NCI-H226 (cell line): ENCODE results near the gene FBN1.

Experiments used
- DNase-seq: peaks from one replicate; pipeline ENCODE4 v3.0.0-alpha.2; 2015

The FBN1 gene

GRCh38 chr15:48419896-48420295, 225.6 kb downstream of the FBN1 start:
- DNase-seq: no peak

- no peak for DNase-seq
Measured at GRCh38 chr15:48418343-48418742, 227.2 kb downstream of the FBN1 start.

DNA sequence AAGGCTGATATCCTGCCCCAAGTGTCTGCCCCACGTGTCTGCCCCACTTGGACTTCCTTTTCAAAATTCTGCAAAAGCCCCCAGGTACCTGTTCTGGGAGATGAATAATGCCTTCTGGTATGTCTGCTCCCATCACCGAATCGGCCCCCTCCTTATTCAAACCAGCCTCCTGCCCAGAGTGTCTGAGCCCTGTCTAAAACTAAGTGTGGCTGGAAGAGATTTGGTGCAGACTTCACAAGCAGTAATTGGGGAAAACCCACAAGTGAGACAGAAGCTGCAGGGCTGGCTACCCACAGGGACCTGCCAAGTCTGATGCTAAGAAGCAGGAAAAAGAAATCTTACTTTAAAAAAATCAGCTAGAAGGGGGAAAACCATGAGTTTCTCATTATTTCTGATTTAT, 229.2 kb downstream of the FBN1 start:
- no peak for DNase-seq

DNA sequence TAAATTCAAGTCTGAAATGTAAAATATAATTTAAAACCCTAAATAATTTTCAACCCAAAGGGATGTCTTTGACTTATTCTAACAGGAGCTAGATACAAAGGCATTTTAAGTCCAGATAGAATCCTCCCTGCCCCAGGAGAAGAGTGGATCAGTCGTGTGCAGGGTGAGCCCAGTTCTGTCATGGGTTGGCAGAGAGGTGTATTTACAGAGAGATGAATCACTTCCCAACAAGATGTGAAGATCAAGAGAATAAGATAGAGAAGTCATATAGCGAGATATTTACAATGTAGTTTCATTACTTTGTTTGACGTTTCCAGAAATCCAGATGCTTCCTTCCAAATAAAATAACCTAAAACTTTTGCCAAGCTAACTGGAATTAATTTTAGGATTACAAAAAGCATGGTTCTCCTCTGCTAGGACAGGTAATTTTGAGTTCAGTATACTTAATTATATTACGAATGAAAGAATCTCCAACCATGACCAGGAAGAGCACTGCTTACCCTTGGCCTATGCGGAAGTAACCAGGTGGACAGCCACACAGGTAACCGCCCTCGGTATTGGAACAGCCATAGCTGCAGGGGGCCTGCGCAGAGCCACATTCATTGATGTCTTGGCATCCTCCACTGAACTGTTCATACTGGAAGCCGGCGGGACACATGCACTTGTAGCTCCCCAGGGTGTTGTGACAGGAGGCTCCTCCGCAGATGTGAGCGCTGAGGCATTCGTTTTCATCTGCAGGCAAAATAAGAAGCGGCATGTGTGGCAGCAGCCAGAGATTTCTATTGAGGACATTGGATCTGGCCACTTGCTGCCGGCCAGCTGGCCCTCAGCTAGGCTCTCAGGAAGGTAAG, 230.2 kb downstream of the FBN1 start:
- DNase-seq: no peak

- no peak for DNase-seq
Measured at GRCh38 chr15:48414015-48414414, 231.5 kb downstream of the FBN1 start.

DNA sequence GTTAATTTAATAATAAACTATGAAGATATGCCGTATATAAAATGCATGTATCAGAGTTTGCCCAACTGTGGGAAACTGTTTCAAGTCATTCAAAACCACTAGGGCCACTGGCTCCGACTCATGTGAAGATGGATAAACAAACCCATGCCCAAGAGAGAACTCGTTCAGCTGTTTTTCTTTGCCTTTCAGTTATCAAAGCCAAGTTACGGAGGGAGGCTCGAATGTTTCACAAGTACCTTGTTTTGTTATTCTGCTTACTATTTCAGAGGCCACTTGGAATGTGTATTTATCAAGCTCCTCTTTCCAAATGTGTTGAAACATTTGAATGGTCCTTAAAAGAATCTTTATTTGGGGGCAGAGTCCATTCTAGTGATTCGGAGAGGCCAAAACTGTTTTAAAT, 232.2 kb downstream of the FBN1 start:
- DNase-seq: no peak

GRCh38 chr15:48411971-48412591, 233.4 kb downstream of the FBN1 start:
- DNase-seq: no peak

- no peak for DNase-seq
Measured at GRCh38 chr15:48409623-48410022, 235.9 kb downstream of the FBN1 start.

DNA sequence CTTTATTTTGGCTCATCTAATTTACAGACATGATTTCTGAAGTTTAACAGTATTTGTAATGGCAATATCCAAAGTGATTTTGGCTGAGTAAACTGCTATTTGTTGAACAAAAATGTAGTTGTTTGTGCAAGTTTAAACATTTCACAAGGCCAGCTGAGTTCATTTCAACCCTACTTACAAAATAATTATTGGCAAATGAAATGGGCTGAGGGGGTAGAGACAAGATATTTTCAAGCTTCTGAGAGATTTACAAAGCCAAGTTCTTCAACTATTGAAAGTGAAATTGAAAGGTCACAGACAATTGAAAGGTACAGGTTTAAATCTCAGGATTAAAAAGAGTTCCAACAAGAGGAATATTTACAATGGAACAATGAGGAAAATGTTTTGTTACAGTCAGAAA, 237.2 kb downstream of the FBN1 start:
- no peak for DNase-seq

DNA sequence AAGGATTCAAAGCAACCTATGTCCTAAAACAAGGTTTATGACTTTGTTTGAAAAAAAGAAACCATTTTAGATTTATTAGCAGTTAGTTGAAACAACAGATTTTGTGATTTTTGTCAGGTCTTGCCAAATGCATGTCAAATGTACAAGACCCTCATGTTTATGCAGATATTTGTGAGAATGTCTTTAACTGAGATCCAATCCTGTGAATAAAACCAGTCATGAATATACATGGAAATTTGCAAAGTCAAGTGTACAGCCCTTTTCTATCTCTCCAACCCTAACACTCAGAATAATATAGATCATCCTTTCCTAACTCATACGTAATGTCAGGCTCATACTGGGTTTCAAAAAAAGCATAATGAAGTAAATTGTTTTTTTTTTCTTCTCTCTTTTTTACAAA, 237.9 kb downstream of the FBN1 start:
- no peak for DNase-seq

DNA sequence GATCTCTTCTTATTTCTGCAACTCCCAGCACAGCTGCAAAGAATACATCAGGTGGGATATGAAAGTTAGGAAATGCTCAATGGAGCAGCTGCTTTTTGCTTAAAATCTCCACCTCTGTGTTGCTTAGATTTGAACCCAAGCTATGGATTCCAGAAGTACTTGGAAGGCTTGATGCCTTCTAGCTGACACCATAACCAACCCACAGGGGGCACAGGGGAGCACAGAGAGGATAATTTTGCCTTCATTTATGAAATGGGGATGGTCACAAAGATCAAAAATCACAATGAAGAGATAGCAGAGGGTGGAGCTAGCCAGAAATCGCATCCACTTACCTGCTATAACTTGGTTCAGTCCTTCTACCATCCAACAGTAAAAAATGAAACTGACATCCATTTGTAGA, 238.6 kb downstream of the FBN1 start:
- no peak for DNase-seq

DNA sequence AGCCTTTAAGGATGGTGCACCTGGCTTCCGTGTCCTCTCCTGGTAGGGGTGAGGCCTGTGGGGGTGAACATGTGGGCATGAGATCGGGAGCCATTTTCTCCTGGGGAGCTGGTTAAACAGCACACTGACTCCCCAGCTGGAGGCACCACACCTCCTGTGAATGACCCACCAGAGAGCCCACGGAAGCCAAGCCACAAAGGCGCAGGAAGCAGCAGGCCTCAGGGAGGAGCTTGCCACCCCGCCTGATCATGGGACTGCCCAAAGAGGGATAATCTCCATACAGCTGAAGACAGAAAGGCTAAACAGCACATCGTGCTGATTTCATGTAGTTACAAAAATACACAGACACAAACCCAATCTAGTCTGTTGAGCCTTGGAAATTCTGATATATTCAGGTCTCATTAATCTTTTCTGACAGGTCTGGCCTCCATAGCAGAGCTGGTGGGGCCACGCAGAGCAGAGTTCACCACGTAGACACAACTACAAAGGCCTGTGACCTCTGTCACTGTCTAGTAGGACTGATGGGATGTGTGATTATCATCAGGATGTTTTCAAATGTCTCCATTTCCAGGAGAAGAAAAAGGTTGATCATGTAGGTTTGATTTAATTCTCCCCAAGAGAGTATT, 239.1 kb downstream of the FBN1 start:
- DNase-seq: no peak

DNA sequence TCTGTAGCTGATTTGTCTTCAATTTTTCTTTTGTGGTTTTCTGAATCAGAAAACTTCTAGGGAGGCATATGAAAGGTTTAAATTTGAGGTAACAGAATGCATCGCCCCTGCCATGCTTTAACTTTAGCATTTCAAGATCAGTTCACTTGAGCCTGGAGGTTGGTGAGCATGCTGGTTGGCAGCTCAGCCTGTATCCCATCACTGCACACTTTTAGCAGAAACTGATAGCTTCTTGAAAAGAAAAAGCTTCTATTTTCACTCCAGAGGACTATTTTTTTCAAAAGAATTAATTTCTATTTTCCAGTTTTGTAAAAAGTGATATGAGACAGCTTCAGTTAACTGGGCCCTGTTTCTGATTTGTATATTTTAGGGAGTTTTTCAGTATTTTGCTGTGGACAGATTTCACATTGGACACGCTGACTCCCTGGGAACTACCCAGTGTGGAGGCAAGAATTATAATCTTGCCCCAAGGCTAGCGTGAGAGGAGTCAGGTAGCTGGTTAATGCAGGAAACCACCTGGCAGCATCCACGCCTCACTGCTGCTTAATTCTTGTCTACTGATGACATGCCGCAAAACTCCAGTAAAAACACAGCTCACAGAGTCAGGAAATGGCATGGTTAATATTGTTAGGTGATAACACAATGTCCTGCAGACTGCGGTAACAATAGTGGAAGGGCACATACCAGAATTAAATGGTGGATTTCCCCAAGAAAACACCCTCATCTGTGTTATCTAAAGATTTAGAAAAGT, 242.9 kb downstream of the FBN1 start:
- DNase-seq: no peak

DNA sequence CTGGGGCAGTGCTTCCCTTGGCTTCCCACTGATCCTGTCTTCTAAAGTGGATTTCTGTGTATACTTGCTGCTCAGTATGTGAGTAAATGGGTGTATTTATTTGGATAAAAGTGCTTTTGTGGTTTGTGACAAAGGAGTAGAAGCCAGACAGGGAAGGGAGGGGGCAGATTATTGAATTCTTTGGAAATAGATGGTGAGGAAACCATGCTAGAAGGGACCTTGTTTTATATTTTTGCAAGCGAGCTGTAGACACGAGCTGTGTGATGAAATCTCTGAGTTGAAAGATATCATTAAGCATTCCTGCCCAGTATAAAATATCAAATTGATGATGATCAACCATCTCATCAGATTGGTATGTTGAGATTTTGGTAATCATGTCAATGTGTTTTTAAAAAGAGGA, 245.4 kb downstream of the FBN1 start:
- DNase-seq: no peak

- peak; percentile 36 for DNase-seq
Measured at GRCh38 chr15:48397841-48398240, 247.7 kb downstream of the FBN1 start.

DNA sequence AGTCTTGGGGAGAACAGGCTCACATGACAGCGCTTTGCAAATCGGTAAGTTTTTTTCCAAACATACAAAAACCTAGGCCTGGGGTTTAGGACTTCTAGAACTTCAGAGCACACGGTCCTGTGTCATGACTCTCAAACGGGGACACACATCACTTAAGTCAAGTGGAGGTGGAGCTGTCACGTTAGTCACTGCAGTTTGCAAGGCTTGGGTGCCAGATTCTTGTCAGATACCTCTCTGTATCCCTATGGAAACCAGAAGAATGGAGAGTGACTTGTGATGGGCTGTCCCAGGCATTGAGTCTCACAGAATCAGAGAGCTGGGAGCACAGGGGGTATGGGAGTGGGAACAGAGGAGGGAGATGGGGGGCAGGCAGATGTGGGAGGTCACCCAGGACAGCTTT, 249.5 kb downstream of the FBN1 start:
- no peak for DNase-seq

- DNase-seq: peak; percentile 34
Measured at GRCh38 chr15:48395521-48396011, 249.9 kb downstream of the FBN1 start.

GRCh38 chr15:48394970-48395369, 250.5 kb downstream of the FBN1 start:
- DNase-seq: no peak

GRCh38 chr15:48393645-48394506, 251.6 kb downstream of the FBN1 start:
- no peak for DNase-seq

GRCh38 chr15:48392356-48392755, 253.2 kb downstream of the FBN1 start:
- DNase-seq: no peak

GRCh38 chr15:48391950-48392349, 253.6 kb downstream of the FBN1 start:
- DNase-seq: no peak

- peak; percentile 48 for DNase-seq
Measured at GRCh38 chr15:48389691-48390143, 255.8 kb downstream of the FBN1 start.
